Measurements from ENCODE around the gene MPPED2.

- no peak for TF ChIP-seq POLR2A (IDR thresholded peaks at IDR 0.05; ENCODE audit: low read depth, low read length)
- no peak for TF ChIP-seq BMI1 (IDR thresholded peaks at IDR 0.05; ENCODE audit: borderline replicate concordance)
- no peak for TF ChIP-seq CTCF (IDR thresholded peaks at IDR 0.05 in 2 of 3, conservative IDR thresholded peaks at IDR 0.05 in 1 of 3; ENCODE audit: control insufficient read depth in 2 of 3, extremely low read depth in 1 of 3, insufficient read depth in 1 of 3, low read depth in 3 of 3, low read length in 3 of 3)
- no peak for TF ChIP-seq SIN3A (IDR thresholded peaks at IDR 0.05; ENCODE audit: low read depth, low read length)
- no peak for TF ChIP-seq ZNF384 (IDR thresholded peaks at IDR 0.05; ENCODE audit: borderline replicate concordance, low read depth, low read length)
- TF ChIP-seq YY1 (IDR thresholded peaks at IDR 0.05; ENCODE audit: low read depth, low read length), result no peak
- no peak for TF ChIP-seq SUZ12 (IDR thresholded peaks at IDR 0.05; ENCODE audit: unreplicated experiment)
- TF ChIP-seq MXI1 (IDR thresholded peaks at IDR 0.05; ENCODE audit: low read depth, low read length), result no peak
- TF ChIP-seq MTA2 (IDR thresholded peaks at IDR 0.05; ENCODE audit: low read depth), result no peak
- TF ChIP-seq EZH2 (IDR thresholded peaks at IDR 0.05; ENCODE audit: borderline replicate concordance, control insufficient read depth, low read depth, low read length), result no peak
- TF ChIP-seq ZNF274 (IDR thresholded peaks at IDR 0.05; ENCODE audit: insufficient read depth, insufficient read length), result no peak
Measured at GRCh38 chr11:30393012-30393411, 193.1 kb downstream of the MPPED2 start.

Measured in GM12878 (cell line).